KMS-11 (cell line): ENCODE results near the gene SYK.

ENCODE experiments used
- H2AFZ ChIP-seq: fragments of 200-600 bp; sonication (generic); 2 replicates; pipeline ENCODE4 v1.6.1; 2016; ENCODE audit warnings: antibody characterized with exemption, mixed run types, low read depth
- H3K27ac ChIP-seq: fragments of 200-600 bp; sonication (generic); 2 replicates; pipeline ENCODE4 v1.6.1; 2016; ENCODE audit warnings: mild to moderate bottlenecking, mixed run types
- H3K27me3 ChIP-seq: fragments of 200-600 bp; sonication (generic); 2 replicates; pipeline ENCODE4 v1.6.1; 2017; ENCODE audit warnings: mild to moderate bottlenecking, low read depth, mixed run types, moderate library complexity; ENCODE audit not compliant: insufficient read depth
- H3K36me3 ChIP-seq: fragments of 200-600 bp; sonication (generic); 2 replicates; pipeline ENCODE4 v1.6.1; 2017; ENCODE audit warnings: mild to moderate bottlenecking, mixed run types; ENCODE audit not compliant: insufficient read depth
- H3K4me1 ChIP-seq: fragments of 200-600 bp; sonication (generic); 2 replicates; pipeline ENCODE4 v1.6.1; 2016; ENCODE audit warnings: mild to moderate bottlenecking, low read depth, mixed run types; ENCODE audit not compliant: poor library complexity, severe bottlenecking
- H3K4me2 ChIP-seq: fragments of 200-600 bp; sonication (generic); 2 replicates; pipeline ENCODE4 v1.7.0; 2016; ENCODE audit warnings: mild to moderate bottlenecking, mixed run types
- H3K4me3 ChIP-seq: fragments of 200-600 bp; sonication (generic); IDR thresholded peaks from 2 replicates; pipeline ENCODE4 v1.6.1; 2017; ENCODE audit warnings: low read depth, low read length, mixed read lengths; ENCODE audit not compliant: insufficient read depth
- H3K79me2 ChIP-seq: fragments of 200-600 bp; sonication (generic); 2 replicates; pipeline ENCODE4 v1.6.1; 2016; ENCODE audit warnings: low read depth, mixed run types; ENCODE audit not compliant: insufficient read depth
- H3K9ac ChIP-seq: fragments of 200-600 bp; sonication (generic); 2 replicates; pipeline ENCODE4 v1.6.1; 2016; ENCODE audit warnings: mild to moderate bottlenecking, mixed run types
- H4K20me1 ChIP-seq: fragments of 200-600 bp; sonication (generic); 2 replicates; pipeline ENCODE4 v1.6.1; 2016; ENCODE audit warnings: mild to moderate bottlenecking, mixed run types; ENCODE audit not compliant: insufficient read depth
- CTCF ChIP-seq: fragments of 200-600 bp; sonication (generic); conservative IDR thresholded peaks from 2 replicates; pipeline ENCODE4 v1.6.1; 2017; ENCODE audit warnings: low read depth, mild to moderate bottlenecking, antibody characterized with exemption, low read length, moderate library complexity, mixed read lengths

Gene SYK

GRCh38 chr9:90874194-90874593 is 72.6 kb downstream of the SYK start:
- Histone ChIP-seq H4K20me1 (no peaks in the 10 kb centered on the region), H3K27me3 (no peaks in the 10 kb centered on the region), H3K4me1 (peaks cover 3% of the 10 kb centered on the region), H3K36me3 (no peaks in the 10 kb centered on the region), H3K79me2 (no peaks in the 10 kb centered on the region), H3K9ac (no peak overlapping the region), H3K27ac (no peak overlapping the region), H2AFZ (no peak overlapping the region), H3K4me2 (no peak overlapping the region), H3K4me3 (no peak overlapping the region)
- no peak for TF ChIP-seq CTCF

GRCh38 chr9:90878562-90878961 is 76.9 kb downstream of the SYK start:
- H3K27me3 ChIP-seq: no peaks in the 10 kb centered on the region
- no peaks in the 10 kb centered on the region for H3K4me1 ChIP-seq
- no peaks in the 10 kb centered on the region for H3K36me3 ChIP-seq
- no peak overlapping the region for H3K9ac ChIP-seq
- no peak overlapping the region for H2AFZ ChIP-seq
- H3K4me3 ChIP-seq: no peak overlapping the region
- no peak overlapping the region for H3K4me2 ChIP-seq
- no peak overlapping the region for H3K27ac ChIP-seq
- no peaks in the 10 kb centered on the region for H4K20me1 ChIP-seq
- no peaks in the 10 kb centered on the region for H3K79me2 ChIP-seq
- TF ChIP-seq CTCF: no peak

- Histone ChIP-seq H3K4me2 (no peak overlapping the region), H3K79me2 (no peaks in the 10 kb centered on the region), H3K9ac (no peak overlapping the region)
These were observed 78.4 kb downstream of the SYK start for GRCh38 chr9:90880066-90880465.

GRCh38 chr9:90880669-90881068 is 79.0 kb downstream of the SYK start:
- Histone ChIP-seq H4K20me1 (no peaks in the 10 kb centered on the region), H3K79me2 (no peaks in the 10 kb centered on the region), H3K36me3 (no peaks in the 10 kb centered on the region), H3K4me2 (no peak overlapping the region), H3K9ac (no peak overlapping the region), H3K4me3 (no peak overlapping the region), H3K27ac (no peak overlapping the region), H3K4me1 (no peaks in the 10 kb centered on the region), H3K27me3 (no peaks in the 10 kb centered on the region), H2AFZ (no peak overlapping the region)
- TF ChIP-seq CTCF: no peak

More at GRCh38 chr9:90880066-90880465, 78.4 kb downstream of the SYK start:
- no peaks in the 10 kb centered on the region for H3K36me3 ChIP-seq
- no peak overlapping the region for H2AFZ ChIP-seq
- no peak overlapping the region for H3K4me3 ChIP-seq
- H3K27me3 ChIP-seq: no peaks in the 10 kb centered on the region
- no peaks in the 10 kb centered on the region for H3K4me1 ChIP-seq
- TF ChIP-seq CTCF: no peak
- no peak overlapping the region for H3K27ac ChIP-seq
- no peaks in the 10 kb centered on the region for H4K20me1 ChIP-seq

GRCh38 chr9:90881648-90882047 is 80.0 kb downstream of the SYK start:
- no peak for TF ChIP-seq CTCF
- Histone ChIP-seq H3K4me2 (no peak overlapping the region), H3K79me2 (no peaks in the 10 kb centered on the region), H3K4me3 (no peak overlapping the region), H3K27ac (no peak overlapping the region), H3K9ac (no peak overlapping the region), H3K4me1 (no peaks in the 10 kb centered on the region), H3K36me3 (no peaks in the 10 kb centered on the region), H4K20me1 (no peaks in the 10 kb centered on the region), H3K27me3 (no peaks in the 10 kb centered on the region), H2AFZ (no peak overlapping the region)
